Measurements from ENCODE around the gene SPOCK1.

SPOCK1 gene

DNA sequence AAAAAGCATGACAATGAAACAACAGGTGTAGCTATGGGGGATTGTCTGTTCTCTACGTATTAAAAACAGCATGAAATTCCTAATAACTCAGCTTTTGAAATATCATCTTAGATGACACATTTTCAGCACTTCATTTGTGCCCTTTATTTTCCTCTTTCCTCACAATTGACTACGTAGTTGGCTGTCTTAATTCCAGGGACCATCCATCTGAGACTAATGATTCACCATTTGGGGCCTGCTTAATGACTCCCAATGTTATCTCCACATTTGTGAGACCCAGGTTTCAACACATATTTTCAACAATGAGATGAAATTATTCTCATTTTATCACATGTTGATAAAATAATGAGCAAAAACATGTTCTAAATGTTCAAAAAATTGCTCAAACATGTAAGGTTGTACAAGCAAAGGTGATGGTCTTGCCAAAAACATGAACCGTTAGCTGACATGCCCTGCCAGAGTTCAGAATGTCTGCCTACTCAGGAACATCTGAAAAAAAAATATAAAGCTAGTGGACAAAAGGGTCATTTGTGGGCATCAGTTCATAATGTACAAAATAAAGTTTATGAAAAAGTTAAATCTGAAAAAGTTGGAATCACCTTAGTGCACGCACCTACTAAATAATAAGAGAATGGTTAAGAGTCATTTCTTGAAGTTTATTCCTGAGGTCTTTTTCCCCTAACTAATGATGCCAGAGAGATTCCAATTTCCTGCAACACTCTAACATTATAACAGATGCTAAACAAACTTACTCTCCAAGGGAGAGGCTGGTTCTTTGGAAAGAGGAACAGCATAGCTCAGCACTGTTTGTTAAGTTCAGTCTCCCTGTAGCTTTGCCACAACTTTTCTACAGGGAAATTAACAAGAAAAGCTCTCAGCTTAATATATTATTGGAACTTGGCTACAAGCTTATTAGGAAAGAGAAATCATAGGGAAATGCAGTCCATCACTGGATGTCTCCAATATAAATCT, 275.5 kb downstream of the SPOCK1 start:
- Histone ChIP-seq H3K4me3 (ENCODE audit: low read length in 2 of 2) (no peak overlapping the region), H3K27ac (ENCODE audit: low read depth in 2 of 2, low read length in 2 of 2) (no peak overlapping the region), H3K36me3 (ENCODE audit: control insufficient read depth in 2 of 2, insufficient read depth in 2 of 2, low read length in 2 of 2) (no peaks in the 10 kb centered on the region), H3K27me3 (ENCODE audit: control insufficient read depth in 2 of 2, insufficient read depth in 2 of 2, low read length in 2 of 2) (no peaks in the 10 kb centered on the region), H3K4me1 (ENCODE audit: control insufficient read depth in 2 of 2, insufficient read depth in 2 of 2, low read length in 2 of 2) (no peaks in the 10 kb centered on the region), H3K9me3 (ENCODE audit: control insufficient read depth in 2 of 2, low read length in 2 of 2) (no peaks in the 10 kb centered on the region), H3K9ac (ENCODE audit: low read depth in 1 of 2, low read length in 2 of 2) (no peak overlapping the region)

DNA sequence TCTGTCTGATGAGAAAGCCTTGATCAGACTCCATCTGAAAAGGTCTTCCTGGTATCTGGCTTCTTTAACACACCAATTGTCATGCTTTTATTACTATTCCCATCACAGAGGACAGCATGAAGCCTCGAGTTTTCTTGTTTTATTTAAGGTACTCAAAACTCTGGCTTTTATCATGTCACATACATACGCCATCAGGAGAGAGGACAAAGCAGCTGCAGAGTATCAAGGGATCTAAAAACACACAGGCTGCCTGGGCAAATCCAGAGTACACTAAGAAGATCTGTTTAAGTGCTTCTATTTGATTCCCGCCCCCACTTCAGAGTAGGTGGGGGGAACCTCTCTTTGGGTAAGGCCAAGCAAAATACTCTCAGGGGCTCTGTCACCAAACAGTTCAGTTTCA, 277.2 kb downstream of the SPOCK1 start:
- H3K4me1 ChIP-seq (ENCODE audit: control insufficient read depth in 2 of 2, insufficient read depth in 2 of 2, low read length in 2 of 2) = no peaks in the 10 kb centered on the region
- H3K27me3 ChIP-seq (ENCODE audit: control insufficient read depth in 2 of 2, insufficient read depth in 2 of 2, low read length in 2 of 2) = no peaks in the 10 kb centered on the region
- no peaks in the 10 kb centered on the region for H3K9me3 ChIP-seq (ENCODE audit: control insufficient read depth in 2 of 2, low read length in 2 of 2)
- H3K4me3 ChIP-seq (ENCODE audit: low read length in 2 of 2) = no peak overlapping the region
- H3K27ac ChIP-seq (ENCODE audit: low read depth in 2 of 2, low read length in 2 of 2) = no peak overlapping the region
- H3K36me3 ChIP-seq (ENCODE audit: control insufficient read depth in 2 of 2, insufficient read depth in 2 of 2, low read length in 2 of 2) = no peaks in the 10 kb centered on the region
- H3K9ac ChIP-seq (ENCODE audit: low read depth in 1 of 2, low read length in 2 of 2) = no peak overlapping the region

DNA sequence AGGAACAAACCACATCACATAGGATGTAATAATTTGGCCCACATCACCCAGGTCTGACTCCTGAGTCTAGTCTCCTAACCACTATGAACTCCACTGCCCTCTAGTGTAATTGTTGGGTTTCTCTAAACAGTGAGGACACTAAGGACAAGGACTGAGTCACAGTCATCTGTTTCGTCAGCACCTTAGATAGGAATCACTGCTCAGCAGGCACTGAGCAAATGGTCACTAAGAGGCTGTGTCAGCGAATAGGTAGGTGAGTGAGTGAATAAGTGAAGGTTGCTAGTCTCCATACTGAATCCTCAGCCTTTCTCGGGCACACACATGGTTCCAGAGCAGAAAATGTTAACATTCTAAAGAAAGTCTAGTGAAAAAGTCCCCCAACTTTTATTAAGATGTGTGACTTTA, 278.6 kb downstream of the SPOCK1 start:
- no peaks in the 10 kb centered on the region for H3K27me3 ChIP-seq (ENCODE audit: control insufficient read depth in 2 of 2, insufficient read depth in 2 of 2, low read length in 2 of 2)
- no peaks in the 10 kb centered on the region for H3K36me3 ChIP-seq (ENCODE audit: control insufficient read depth in 2 of 2, insufficient read depth in 2 of 2, low read length in 2 of 2)
- no peaks in the 10 kb centered on the region for H3K9me3 ChIP-seq (ENCODE audit: control insufficient read depth in 2 of 2, low read length in 2 of 2)
- no peak overlapping the region for H3K4me3 ChIP-seq (ENCODE audit: low read length in 2 of 2)
- H3K9ac ChIP-seq (ENCODE audit: low read depth in 1 of 2, low read length in 2 of 2) = no peak overlapping the region
- no peak overlapping the region for H3K27ac ChIP-seq (ENCODE audit: low read depth in 2 of 2, low read length in 2 of 2)
- H3K4me1 ChIP-seq (ENCODE audit: control insufficient read depth in 2 of 2, insufficient read depth in 2 of 2, low read length in 2 of 2) = no peaks in the 10 kb centered on the region

DNA sequence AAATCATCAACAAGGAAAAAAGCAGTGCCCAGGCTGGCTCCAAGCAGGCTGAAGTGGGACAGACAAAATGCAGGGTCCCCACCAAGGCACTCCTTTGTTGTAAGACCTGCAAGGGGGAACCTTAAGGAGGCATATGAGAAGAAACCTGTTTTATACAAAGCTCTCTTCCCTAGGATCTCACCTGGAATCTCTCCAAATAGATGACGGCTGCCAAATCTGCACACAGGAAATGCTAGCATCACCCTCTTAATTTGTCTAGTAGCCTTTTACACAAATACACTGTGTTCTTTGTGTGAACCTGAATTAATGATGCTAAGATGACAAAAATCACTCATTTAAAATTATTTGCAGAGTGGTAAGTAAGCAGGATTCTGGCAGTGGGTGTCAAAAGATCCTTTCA, 280.2 kb downstream of the SPOCK1 start:
- Histone ChIP-seq H3K27me3 (ENCODE audit: control insufficient read depth in 2 of 2, insufficient read depth in 2 of 2, low read length in 2 of 2) (no peaks in the 10 kb centered on the region), H3K27ac (ENCODE audit: low read depth in 2 of 2, low read length in 2 of 2) (no peak overlapping the region), H3K36me3 (ENCODE audit: control insufficient read depth in 2 of 2, insufficient read depth in 2 of 2, low read length in 2 of 2) (no peaks in the 10 kb centered on the region), H3K9me3 (ENCODE audit: control insufficient read depth in 2 of 2, low read length in 2 of 2) (no peaks in the 10 kb centered on the region), H3K9ac (ENCODE audit: low read depth in 1 of 2, low read length in 2 of 2) (no peak overlapping the region), H3K4me1 (ENCODE audit: control insufficient read depth in 2 of 2, insufficient read depth in 2 of 2, low read length in 2 of 2) (no peaks in the 10 kb centered on the region), H3K4me3 (ENCODE audit: low read length in 2 of 2) (no peak overlapping the region)

DNA sequence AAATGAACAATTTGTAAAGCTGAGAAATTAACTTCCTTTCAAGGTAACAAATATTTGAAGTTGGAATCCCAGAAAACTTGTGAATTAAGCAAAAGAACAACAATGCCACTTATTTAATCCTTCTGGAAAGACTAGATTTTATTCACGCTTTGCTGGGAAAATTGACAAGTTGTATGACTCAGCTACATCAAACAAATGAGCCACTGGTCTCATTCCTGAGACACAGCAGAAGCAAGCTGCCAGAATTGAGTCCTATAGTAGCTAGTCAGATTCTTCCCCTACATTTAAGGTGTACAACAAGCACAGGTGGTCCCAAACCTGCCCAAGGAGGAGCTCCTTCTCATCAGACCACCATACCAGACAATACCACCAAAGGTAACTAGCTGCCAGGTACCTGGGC, 280.7 kb downstream of the SPOCK1 start:
- H3K9ac ChIP-seq (ENCODE audit: low read depth in 1 of 2, low read length in 2 of 2) = no peak overlapping the region
- no peaks in the 10 kb centered on the region for H3K9me3 ChIP-seq (ENCODE audit: control insufficient read depth in 2 of 2, low read length in 2 of 2)
- H3K27ac ChIP-seq (ENCODE audit: low read depth in 2 of 2, low read length in 2 of 2) = no peak overlapping the region
- no peaks in the 10 kb centered on the region for H3K4me1 ChIP-seq (ENCODE audit: control insufficient read depth in 2 of 2, insufficient read depth in 2 of 2, low read length in 2 of 2)
- H3K4me3 ChIP-seq (ENCODE audit: low read length in 2 of 2) = no peak overlapping the region
- H3K27me3 ChIP-seq (ENCODE audit: control insufficient read depth in 2 of 2, insufficient read depth in 2 of 2, low read length in 2 of 2) = no peaks in the 10 kb centered on the region
- no peaks in the 10 kb centered on the region for H3K36me3 ChIP-seq (ENCODE audit: control insufficient read depth in 2 of 2, insufficient read depth in 2 of 2, low read length in 2 of 2)

DNA sequence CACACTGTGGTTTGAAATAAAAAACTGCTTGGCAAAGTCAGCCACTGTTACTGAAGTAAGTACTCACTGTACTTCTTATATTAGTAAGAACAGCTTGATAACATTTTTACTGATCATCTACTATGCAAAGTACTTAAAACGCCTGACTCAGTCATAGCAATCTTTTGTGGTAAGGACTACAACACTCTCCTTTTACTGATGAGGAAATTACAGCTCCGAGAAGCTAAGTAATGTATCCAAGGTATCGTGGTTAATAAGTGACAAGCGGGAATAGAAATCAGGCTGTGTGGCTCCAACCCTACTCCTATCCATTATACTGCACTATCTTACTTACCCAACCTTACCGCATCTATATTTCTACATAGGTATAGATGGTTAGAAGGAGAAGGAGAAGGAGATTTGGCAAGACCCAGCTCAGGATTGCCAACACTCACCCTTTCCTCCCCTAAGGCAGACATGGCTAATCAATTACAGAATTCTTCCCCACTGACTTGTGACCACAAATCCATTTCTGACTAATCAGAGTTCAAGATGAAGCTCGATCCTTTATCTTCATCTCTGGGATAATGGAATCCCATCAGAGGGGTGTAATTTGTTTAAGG, 281.4 kb downstream of the SPOCK1 start:
- Histone ChIP-seq H3K4me1 (ENCODE audit: control insufficient read depth in 2 of 2, insufficient read depth in 2 of 2, low read length in 2 of 2) (no peaks in the 10 kb centered on the region), H3K27me3 (ENCODE audit: control insufficient read depth in 2 of 2, insufficient read depth in 2 of 2, low read length in 2 of 2) (no peaks in the 10 kb centered on the region), H3K36me3 (ENCODE audit: control insufficient read depth in 2 of 2, insufficient read depth in 2 of 2, low read length in 2 of 2) (no peaks in the 10 kb centered on the region), H3K9ac (ENCODE audit: low read depth in 1 of 2, low read length in 2 of 2) (no peak overlapping the region), H3K27ac (ENCODE audit: low read depth in 2 of 2, low read length in 2 of 2) (no peak overlapping the region), H3K9me3 (ENCODE audit: control insufficient read depth in 2 of 2, low read length in 2 of 2) (no peaks in the 10 kb centered on the region), H3K4me3 (ENCODE audit: low read length in 2 of 2) (no peak overlapping the region)

DNA sequence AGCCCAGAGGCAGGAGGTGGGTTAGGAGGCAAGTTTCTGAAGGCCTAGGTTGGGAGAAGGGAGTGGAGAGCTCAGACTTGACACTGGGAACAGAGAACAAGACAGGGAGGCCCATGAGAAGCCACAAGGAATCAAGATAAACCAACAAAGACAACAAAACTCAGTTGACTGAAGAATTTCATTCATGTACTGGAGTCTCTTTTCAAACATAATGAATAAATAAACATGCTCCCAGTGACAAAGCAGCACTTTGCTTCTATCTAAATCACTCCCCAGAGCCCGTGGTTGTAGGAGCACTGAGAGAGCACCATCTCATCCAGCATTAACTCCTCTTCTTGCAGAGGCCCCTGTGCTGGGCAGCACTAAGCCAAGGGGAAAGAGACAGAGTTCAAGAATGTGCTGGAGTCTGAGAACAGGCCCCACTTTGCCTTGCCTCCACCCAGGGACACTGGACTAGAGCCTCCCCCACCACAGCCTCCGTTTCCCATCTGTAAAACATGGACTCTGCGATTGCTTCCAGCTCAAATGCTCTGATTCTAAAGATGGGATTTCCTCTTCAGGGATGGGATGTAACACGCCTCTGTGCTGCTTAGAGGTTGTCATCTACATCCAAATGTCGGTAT, 282.0 kb downstream of the SPOCK1 start:
- Histone ChIP-seq H3K27ac (ENCODE audit: low read depth in 2 of 2, low read length in 2 of 2) (no peak overlapping the region), H3K9me3 (ENCODE audit: control insufficient read depth in 2 of 2, low read length in 2 of 2) (no peaks in the 10 kb centered on the region), H3K9ac (ENCODE audit: low read depth in 1 of 2, low read length in 2 of 2) (no peak overlapping the region), H3K27me3 (ENCODE audit: control insufficient read depth in 2 of 2, insufficient read depth in 2 of 2, low read length in 2 of 2) (no peaks in the 10 kb centered on the region), H3K36me3 (ENCODE audit: control insufficient read depth in 2 of 2, insufficient read depth in 2 of 2, low read length in 2 of 2) (no peaks in the 10 kb centered on the region), H3K4me3 (ENCODE audit: low read length in 2 of 2) (no peak overlapping the region), H3K4me1 (ENCODE audit: control insufficient read depth in 2 of 2, insufficient read depth in 2 of 2, low read length in 2 of 2) (no peaks in the 10 kb centered on the region)

DNA sequence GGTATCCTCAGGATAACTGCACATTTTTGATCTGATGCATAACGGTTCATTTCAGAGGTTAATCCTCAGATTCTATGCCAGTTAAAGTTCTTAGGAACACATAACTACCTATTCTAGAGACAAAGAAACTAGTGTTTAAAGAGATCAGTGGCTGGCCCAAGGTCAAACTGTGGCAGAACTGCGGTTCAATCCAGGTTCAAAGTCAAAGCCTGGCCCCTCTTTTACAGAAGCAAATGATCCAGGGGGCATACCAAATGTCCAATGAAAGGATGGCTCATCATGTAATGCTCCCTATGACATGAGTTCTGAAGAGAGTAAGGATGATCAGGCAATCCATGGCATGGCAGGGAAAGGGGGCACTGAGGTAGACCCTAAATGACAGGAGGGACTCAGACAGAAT, 283.3 kb downstream of the SPOCK1 start:
- Histone ChIP-seq H3K9ac (ENCODE audit: low read depth in 1 of 2, low read length in 2 of 2) (no peak overlapping the region), H3K36me3 (ENCODE audit: control insufficient read depth in 2 of 2, insufficient read depth in 2 of 2, low read length in 2 of 2) (no peaks in the 10 kb centered on the region)

DNA sequence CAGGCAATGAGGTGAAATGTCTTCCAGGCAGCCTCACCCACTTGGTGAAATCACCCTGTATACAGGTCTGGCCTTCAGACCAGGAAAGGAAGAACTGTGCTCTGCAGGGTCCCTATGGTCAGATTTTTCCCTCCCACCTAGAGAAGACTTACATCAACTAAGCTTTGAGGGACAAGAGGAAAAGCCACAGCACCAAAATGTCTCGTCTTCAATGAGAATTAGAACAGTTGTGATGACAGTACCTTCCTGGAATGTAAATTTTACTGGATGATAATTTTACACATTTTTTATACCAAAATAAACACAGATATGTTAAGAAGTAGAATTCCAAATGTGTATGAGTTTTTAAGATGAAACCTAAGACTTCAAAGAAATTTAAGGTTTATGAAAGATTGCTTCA, 283.9 kb downstream of the SPOCK1 start:
- Histone ChIP-seq H3K9ac (ENCODE audit: low read depth in 1 of 2, low read length in 2 of 2) (no peak overlapping the region), H3K9me3 (ENCODE audit: control insufficient read depth in 2 of 2, low read length in 2 of 2) (no peaks in the 10 kb centered on the region), H3K36me3 (ENCODE audit: control insufficient read depth in 2 of 2, insufficient read depth in 2 of 2, low read length in 2 of 2) (no peaks in the 10 kb centered on the region), H3K4me1 (ENCODE audit: control insufficient read depth in 2 of 2, insufficient read depth in 2 of 2, low read length in 2 of 2) (no peaks in the 10 kb centered on the region), H3K27ac (ENCODE audit: low read depth in 2 of 2, low read length in 2 of 2) (no peak overlapping the region), H3K27me3 (ENCODE audit: control insufficient read depth in 2 of 2, insufficient read depth in 2 of 2, low read length in 2 of 2) (no peaks in the 10 kb centered on the region), H3K4me3 (ENCODE audit: low read length in 2 of 2) (no peak overlapping the region)

More for the DNA sequence above, 283.3 kb downstream of the SPOCK1 start:
- Histone ChIP-seq H3K4me3 (ENCODE audit: low read length in 2 of 2) (no peak overlapping the region), H3K27ac (ENCODE audit: low read depth in 2 of 2, low read length in 2 of 2) (no peak overlapping the region), H3K4me1 (ENCODE audit: control insufficient read depth in 2 of 2, insufficient read depth in 2 of 2, low read length in 2 of 2) (no peaks in the 10 kb centered on the region), H3K9me3 (ENCODE audit: control insufficient read depth in 2 of 2, low read length in 2 of 2) (no peaks in the 10 kb centered on the region), H3K27me3 (ENCODE audit: control insufficient read depth in 2 of 2, insufficient read depth in 2 of 2, low read length in 2 of 2) (no peaks in the 10 kb centered on the region)

Data from mucosa of rectum (tissue), 2 donors.